Activated CD4-positive, CD25-positive, alpha-beta regulatory T cell (primary cell): ENCODE results near the gene TRAPPC5.
A peak's percentile ranks its signal among the peaks of the same experiment; 100 is the strongest.

Experiments used
- DNase-seq, 4 experiments: peaks; one replicate each; lab custom pipeline; 2025; lab: John Stamatoyannopoulos, UW

TRAPPC5 gene

GRCh38 chr19:7701049-7701653 is 20.5 kb downstream of the TRAPPC5 start:
- no peak for DNase-seq

- no peak for DNase-seq
These were observed 21.2 kb downstream of the TRAPPC5 start, which contains the start of gene FCER2 for GRCh38 chr19:7701654-7702457. Gene FCER2, minus strand, starts transcription at chr19:7702131. Its CDS starts 2,371 bp downstream, at chr19:7699760.

- no peak for DNase-seq
These were observed 22.7 kb downstream of the TRAPPC5 start for GRCh38 chr19:7703332-7703731.

- DNase-seq = no peak
These were observed 23.8 kb downstream of the TRAPPC5 start for GRCh38 chr19:7704280-7705060.

- DNase-seq = peak; percentile 38 to 67 (median 55)
These were observed 25.0 kb downstream of the TRAPPC5 start for GRCh38 chr19:7705387-7706187.

- DNase-seq = no peak
These were observed 25.7 kb downstream of the TRAPPC5 start for GRCh38 chr19:7706188-7706954.

- no peak for DNase-seq
These were observed 26.4 kb downstream of the TRAPPC5 start for GRCh38 chr19:7706955-7707456.

- no peak for DNase-seq
These were observed 29.4 kb downstream of the TRAPPC5 start for GRCh38 chr19:7709932-7710460.

GRCh38 chr19:7710616-7711015 is 30.0 kb downstream of the TRAPPC5 start:
- DNase-seq = no peak

GRCh38 chr19:7715671-7716070 is 35.0 kb downstream of the TRAPPC5 start:
- no peak for DNase-seq

- DNase-seq = no peak
These were observed 36.1 kb downstream of the TRAPPC5 start for GRCh38 chr19:7716762-7717161.

- DNase-seq = no peak
These were observed 38.0 kb downstream of the TRAPPC5 start for GRCh38 chr19:7718668-7719067.

GRCh38 chr19:7720351-7720750 is 39.7 kb downstream of the TRAPPC5 start:
- DNase-seq = no peak

GRCh38 chr19:7722231-7722651 is 41.6 kb downstream of the TRAPPC5 start:
- no peak for DNase-seq

- no peak for DNase-seq
These were observed 45.2 kb downstream of the TRAPPC5 start for GRCh38 chr19:7725791-7726190.

- DNase-seq = no peak
These were observed 48.6 kb downstream of the TRAPPC5 start for GRCh38 chr19:7729211-7729610.

- no peak for DNase-seq
These were observed 49.2 kb downstream of the TRAPPC5 start for GRCh38 chr19:7729831-7730285.

GRCh38 chr19:7730286-7731217 is 49.9 kb downstream of the TRAPPC5 start:
- DNase-seq = no peak

- DNase-seq = no peak
These were observed 50.6 kb downstream of the TRAPPC5 start for GRCh38 chr19:7731218-7731595.
